Mononuclear cell (primary cell): ENCODE measurements around the gene TMEM163. TPM values are rescaled to one million over a fixed set of nuclear protein-coding genes. Genes with fewer than 3 reads are reported as not detected.

ENCODE experiments used
- H3K27me3 ChIP-seq: 2 replicates; pipeline ENCODE4 v1.6.0; 2011; ENCODE audit warnings: low read length, control low read depth; ENCODE audit not compliant: insufficient read depth
- H3K4me1 ChIP-seq: 2 replicates; pipeline ENCODE4 v1.5.1; 2011; ENCODE audit warnings: mild to moderate bottlenecking, low read length, control low read depth; ENCODE audit not compliant: insufficient read depth
- H3K4me3 ChIP-seq: 2 replicates; pipeline ENCODE4 v1.5.1; 2011; ENCODE audit warnings: mild to moderate bottlenecking, low read length, moderate library complexity
- H3K9me3 ChIP-seq: 2 replicates; pipeline ENCODE4 v1.5.1; 2011; ENCODE audit warnings: low read depth, mild to moderate bottlenecking, control low read depth, low read length
- total RNA-seq: library from RNA; depleted of rRNA; stranded (reverse); fragments of >200 nt; gene quantifications from one replicate; pipeline ENCODE4 v1.2.3, GENCODE V29; 2012

Gene TMEM163
- total RNA-seq, 1 donor: 0.63 TPM

- no peaks in the 10 kb centered on the region for H3K9me3 ChIP-seq
- H3K4me3 ChIP-seq: no peak overlapping the region
- H3K27me3 ChIP-seq: no peaks in the 10 kb centered on the region
- no peaks in the 10 kb centered on the region for H3K4me1 ChIP-seq
Measured at GRCh38 chr2:134553657-134554056, 165.1 kb downstream of the TMEM163 start.

GRCh38 chr2:134550566-134551164 lies 168.1 kb downstream of the TMEM163 start:
- Histone ChIP-seq H3K4me1 (no peaks in the 10 kb centered on the region), H3K27me3 (no peaks in the 10 kb centered on the region), H3K4me3 (no peak overlapping the region), H3K9me3 (no peaks in the 10 kb centered on the region)

GRCh38 chr2:134549104-134549503 lies 169.7 kb downstream of the TMEM163 start:
- Histone ChIP-seq H3K4me1 (no peaks in the 10 kb centered on the region), H3K27me3 (no peaks in the 10 kb centered on the region), H3K9me3 (no peaks in the 10 kb centered on the region), H3K4me3 (no peak overlapping the region)

- Histone ChIP-seq H3K27me3 (no peaks in the 10 kb centered on the region), H3K4me3 (no peak overlapping the region)
Measured at GRCh38 chr2:134540990-134541389, 177.8 kb downstream of the TMEM163 start.

GRCh38 chr2:134539981-134540380 lies 178.8 kb downstream of the TMEM163 start:
- no peaks in the 10 kb centered on the region for H3K4me1 ChIP-seq
- H3K4me3 ChIP-seq: no peak overlapping the region
- no peaks in the 10 kb centered on the region for H3K9me3 ChIP-seq
- H3K27me3 ChIP-seq: no peaks in the 10 kb centered on the region

More at GRCh38 chr2:134540990-134541389, 177.8 kb downstream of the TMEM163 start:
- Histone ChIP-seq H3K4me1 (no peaks in the 10 kb centered on the region), H3K9me3 (no peaks in the 10 kb centered on the region)

GRCh38 chr2:134537702-134538101 lies 181.1 kb downstream of the TMEM163 start:
- no peaks in the 10 kb centered on the region for H3K27me3 ChIP-seq
- H3K9me3 ChIP-seq: no peaks in the 10 kb centered on the region
- H3K4me3 ChIP-seq: no peak overlapping the region
- no peaks in the 10 kb centered on the region for H3K4me1 ChIP-seq

GRCh38 chr2:134537121-134537520 lies 181.7 kb downstream of the TMEM163 start:
- H3K27me3 ChIP-seq: no peaks in the 10 kb centered on the region
- H3K4me1 ChIP-seq: no peaks in the 10 kb centered on the region
- no peak overlapping the region for H3K4me3 ChIP-seq
- no peaks in the 10 kb centered on the region for H3K9me3 ChIP-seq

GRCh38 chr2:134536296-134536695 lies 182.5 kb downstream of the TMEM163 start:
- Histone ChIP-seq H3K4me3 (no peak overlapping the region), H3K27me3 (no peaks in the 10 kb centered on the region)

GRCh38 chr2:134532537-134532936 lies 186.3 kb downstream of the TMEM163 start:
- no peaks in the 10 kb centered on the region for H3K4me1 ChIP-seq

More at GRCh38 chr2:134536296-134536695, 182.5 kb downstream of the TMEM163 start:
- Histone ChIP-seq H3K9me3 (no peaks in the 10 kb centered on the region), H3K4me1 (no peaks in the 10 kb centered on the region)

GRCh38 chr2:134527381-134527780 lies 191.4 kb downstream of the TMEM163 start:
- H3K4me1 ChIP-seq: no peaks in the 10 kb centered on the region
- H3K9me3 ChIP-seq: no peaks in the 10 kb centered on the region
- H3K4me3 ChIP-seq: no peak overlapping the region
- H3K27me3 ChIP-seq: no peaks in the 10 kb centered on the region

More at GRCh38 chr2:134532537-134532936, 186.3 kb downstream of the TMEM163 start:
- Histone ChIP-seq H3K4me3 (no peak overlapping the region), H3K27me3 (no peaks in the 10 kb centered on the region), H3K9me3 (no peaks in the 10 kb centered on the region)

GRCh38 chr2:134522496-134523455 lies 196.0 kb downstream of the TMEM163 start:
- Histone ChIP-seq H3K4me1 (no peaks in the 10 kb centered on the region), H3K4me3 (no peak overlapping the region), H3K9me3 (no peaks in the 10 kb centered on the region), H3K27me3 (no peaks in the 10 kb centered on the region)

- Histone ChIP-seq H3K9me3 (no peaks in the 10 kb centered on the region), H3K4me1 (no peaks in the 10 kb centered on the region), H3K27me3 (no peaks in the 10 kb centered on the region), H3K4me3 (no peak overlapping the region)
Measured at GRCh38 chr2:134518101-134518500, 200.7 kb downstream of the TMEM163 start.

GRCh38 chr2:134515137-134515536 lies 203.7 kb downstream of the TMEM163 start:
- Histone ChIP-seq H3K27me3 (no peaks in the 10 kb centered on the region), H3K4me3 (no peak overlapping the region), H3K4me1 (no peaks in the 10 kb centered on the region)

GRCh38 chr2:134513465-134513804 lies 205.4 kb downstream of the TMEM163 start:
- Histone ChIP-seq H3K4me1 (no peaks in the 10 kb centered on the region), H3K4me3 (no peak overlapping the region), H3K9me3 (no peaks in the 10 kb centered on the region), H3K27me3 (no peaks in the 10 kb centered on the region)

More at GRCh38 chr2:134515137-134515536, 203.7 kb downstream of the TMEM163 start:
- H3K9me3 ChIP-seq: no peaks in the 10 kb centered on the region

- H3K4me3 ChIP-seq: no peak overlapping the region
- no peaks in the 10 kb centered on the region for H3K27me3 ChIP-seq
- H3K4me1 ChIP-seq: no peaks in the 10 kb centered on the region
- no peaks in the 10 kb centered on the region for H3K9me3 ChIP-seq
Measured at GRCh38 chr2:134512734-134513464, 205.9 kb downstream of the TMEM163 start.
